SHP77 (cell line): ENCODE results near the gene TBC1D3B.
"Not testable (repeated sequence)": the region's sequence is repeated elsewhere in the genome, so short reads cannot be mapped to it uniquely, and the experiment has no call there.

ENCODE experiments used
- DNase-seq, 2 experiments: peaks; one replicate each; lab custom pipeline; 2025; lab: John Stamatoyannopoulos, UW

Gene TBC1D3B

DNA sequence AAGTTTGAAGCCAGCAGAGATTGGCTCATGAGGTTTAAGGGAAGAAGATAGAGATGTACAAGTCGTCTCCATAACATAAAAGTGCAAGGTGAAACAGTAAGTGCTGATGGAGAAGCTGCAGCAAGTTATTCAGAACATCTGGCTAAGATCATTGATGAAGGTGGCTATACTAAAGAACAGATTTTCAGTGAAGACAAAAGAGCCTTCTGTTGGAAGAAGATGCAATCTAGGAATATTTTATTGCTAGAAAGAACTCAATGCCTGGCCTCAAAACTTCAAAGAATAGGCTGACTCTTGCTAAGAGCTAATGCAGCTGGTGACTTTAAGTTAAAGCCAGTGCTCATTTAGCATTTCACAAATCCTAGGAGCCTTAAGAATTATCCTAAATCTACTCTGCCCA lies 46.8 kb downstream of the TBC1D3B start:
- no peak for DNase-seq

DNA sequence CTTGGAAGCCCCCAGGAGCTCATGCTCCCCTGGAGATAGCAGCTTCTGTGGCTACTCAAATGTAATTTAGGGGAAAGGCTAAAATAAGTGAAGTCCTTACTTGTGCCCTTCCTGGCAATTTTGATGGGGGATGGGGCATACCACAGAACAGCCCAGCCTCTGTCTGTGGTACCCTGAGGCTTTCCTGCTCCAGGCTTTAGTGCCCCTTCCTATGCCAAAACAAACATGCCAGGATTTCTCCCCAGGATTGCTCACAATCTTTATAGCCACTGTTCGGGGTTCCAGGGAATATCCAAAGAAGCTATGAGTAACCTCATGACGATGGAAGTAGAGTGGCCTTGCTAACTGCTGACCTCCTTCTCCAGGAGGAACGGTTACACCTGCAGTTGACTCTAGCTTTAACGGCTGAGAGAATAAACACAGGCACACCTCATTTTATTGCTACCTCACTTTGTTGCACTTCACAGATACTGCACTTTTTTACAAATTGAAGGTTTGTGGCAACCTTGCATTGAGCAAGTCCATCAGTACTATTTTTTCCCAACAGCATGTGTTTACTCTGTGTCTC lies 47.9 kb downstream of the TBC1D3B start:
- no peak for DNase-seq

- DNase-seq = no peak
Measured at GRCh38 chr17:36127911-36128310, 48.5 kb downstream of the TBC1D3B start.

DNA sequence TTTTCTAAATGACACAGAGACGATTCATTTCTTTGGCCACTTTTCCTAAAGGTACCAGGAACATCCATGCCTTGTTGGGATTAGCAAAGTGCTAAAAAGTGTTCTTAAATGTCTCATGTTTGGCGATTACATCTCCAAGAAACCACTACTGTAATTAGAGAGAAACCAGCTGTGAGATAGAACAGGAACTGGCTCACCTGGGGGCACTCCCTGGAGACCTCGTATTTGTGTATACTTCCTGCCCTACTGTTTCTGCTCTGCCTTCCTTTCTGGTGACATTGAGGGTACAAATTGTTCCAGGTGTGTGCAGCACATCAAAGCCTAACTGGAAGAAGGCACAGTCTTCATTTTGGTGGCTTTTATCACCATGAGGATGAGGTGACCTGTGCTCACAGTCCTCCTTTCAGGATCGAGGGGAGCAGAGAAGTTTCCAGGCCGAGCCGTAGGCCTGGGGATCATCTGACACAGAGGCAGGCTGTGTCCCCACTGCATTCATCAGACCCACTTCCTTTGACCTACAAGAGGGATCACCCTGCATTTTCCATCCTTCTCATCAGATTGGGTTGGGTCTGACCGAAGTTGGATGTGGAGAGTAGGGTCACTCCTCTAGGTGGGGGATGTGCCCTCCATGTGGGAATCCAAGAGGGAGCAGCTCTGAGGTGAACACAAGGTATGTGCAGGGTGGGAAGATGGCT lies 49.1 kb downstream of the TBC1D3B start:
- DNase-seq = no peak

- DNase-seq = no peak
Measured at GRCh38 chr17:36124879-36125824, 51.3 kb downstream of the TBC1D3B start.

GRCh38 chr17:36123431-36123830 lies 53.0 kb downstream of the TBC1D3B start:
- DNase-seq = no peak

GRCh38 chr17:36121099-36121498 lies 55.3 kb downstream of the TBC1D3B start:
- DNase-seq = not testable (repeated sequence)

DNA sequence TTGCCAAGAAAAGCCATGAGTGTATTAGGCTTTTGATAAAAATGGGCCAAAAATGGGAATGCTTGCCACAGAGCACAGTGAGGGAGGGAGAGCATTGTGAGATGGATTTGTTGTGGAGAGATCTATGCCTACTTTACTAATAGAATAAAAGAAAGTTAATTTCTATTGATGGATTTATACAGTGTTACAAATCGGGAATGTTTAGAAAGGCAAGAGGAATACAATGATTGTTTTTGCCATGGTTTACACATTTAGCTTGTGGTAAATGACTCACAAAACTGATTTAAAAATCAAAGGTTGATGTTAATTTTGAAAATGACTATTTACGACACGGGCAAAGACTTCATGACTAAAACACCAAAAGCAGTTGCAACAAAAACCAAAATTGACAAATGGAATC lies 56.2 kb downstream of the TBC1D3B start:
- DNase-seq = no peak

DNA sequence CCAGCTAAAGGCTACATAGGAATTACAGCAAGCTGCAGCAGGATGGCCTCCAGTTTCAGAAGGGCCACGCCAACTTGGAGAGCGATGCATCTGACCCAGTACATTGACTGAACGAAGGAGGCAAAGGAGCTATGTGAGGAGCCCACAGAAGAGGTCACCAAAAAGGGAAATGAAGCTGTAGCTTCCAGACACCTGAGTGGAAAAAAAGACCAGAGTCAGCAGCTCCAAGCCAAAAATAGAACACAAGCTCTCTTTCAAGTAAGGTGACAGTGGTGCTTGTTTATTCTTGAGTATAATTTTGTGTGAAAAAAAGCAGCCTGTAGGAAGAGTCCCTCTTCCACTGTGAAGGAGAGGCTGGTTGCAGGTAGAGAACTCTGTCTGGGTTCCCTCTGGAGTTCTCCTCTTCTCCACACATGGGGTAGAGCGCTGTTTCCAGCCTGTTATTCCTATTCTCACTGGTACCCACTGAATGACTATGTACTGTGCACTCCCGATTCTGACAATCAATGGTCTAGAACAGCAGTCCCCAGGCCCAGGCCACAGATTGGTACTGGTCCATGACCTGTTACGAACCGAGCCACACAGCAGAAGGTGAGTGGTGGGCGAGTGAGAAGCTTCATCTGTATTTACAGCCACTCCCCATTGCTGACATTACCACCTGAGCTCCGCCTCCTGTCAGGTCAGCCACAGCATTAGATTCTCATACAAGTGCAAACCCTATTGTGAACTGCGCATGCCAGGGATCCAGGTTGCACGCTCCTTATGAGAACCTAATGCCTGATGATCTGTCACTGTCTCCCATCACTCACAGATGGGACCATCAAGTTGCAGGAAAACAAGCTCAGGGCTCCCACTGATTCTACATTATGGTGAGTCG lies 57.7 kb downstream of the TBC1D3B start:
- no peak for DNase-seq

DNA sequence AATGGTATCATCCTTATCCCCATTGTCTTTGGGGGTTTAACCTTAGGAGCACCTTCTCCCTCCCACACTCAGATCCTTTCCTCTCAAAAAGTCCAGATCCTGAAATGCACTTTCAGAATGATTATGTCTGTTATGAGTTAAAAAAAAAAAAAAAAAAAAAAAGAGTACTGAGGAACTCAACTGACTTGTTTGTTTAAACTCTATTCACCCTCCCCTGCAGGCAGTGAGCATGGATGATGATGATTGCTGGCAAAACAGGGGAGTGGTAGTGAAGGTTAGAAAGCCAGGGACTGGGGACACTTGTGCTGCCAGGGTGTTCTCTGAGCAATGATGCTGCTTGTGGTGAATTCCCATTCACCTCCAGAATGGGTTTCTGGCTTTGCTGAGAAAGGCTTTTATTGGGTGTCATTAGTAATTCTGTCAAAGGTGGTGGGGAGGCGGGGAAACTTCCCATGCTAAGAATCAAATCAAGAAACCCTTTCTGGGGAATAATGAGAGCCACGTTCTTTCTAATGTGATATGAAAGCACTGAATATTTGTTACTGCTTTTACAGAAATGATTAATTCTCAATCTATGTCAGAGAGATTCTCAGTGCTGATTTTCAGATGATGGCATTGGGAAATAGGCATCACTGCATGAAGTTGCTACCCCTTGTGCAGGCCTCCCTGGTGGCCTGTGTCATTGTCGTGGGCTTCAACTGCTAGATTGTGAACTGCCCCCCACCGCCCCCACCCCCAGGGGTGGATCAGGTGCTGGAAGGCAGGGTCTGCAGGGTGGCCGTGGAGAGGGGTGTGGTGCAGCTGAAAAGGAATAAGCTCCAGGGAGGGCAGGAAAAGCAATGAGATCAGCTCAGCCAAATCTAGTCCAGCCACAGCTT lies 58.7 kb downstream of the TBC1D3B start:
- DNase-seq = no peak
